ENCODE measurements around the gene DRD2. TPM values are rescaled to one million over a fixed set of nuclear protein-coding genes. Genes with fewer than 3 reads are reported as not detected.
A peak's percentile ranks its signal among the peaks of the same experiment; 100 is the strongest.

DRD2 gene
- total RNA-seq, 1 experiment from 2014 or later = 0.44 TPM

GRCh38 chr11:113477321-113477720, 2.1 kb upstream of the DRD2 start:
- H3K23me2 ChIP-seq (ENCODE audit: insufficient read length, low read depth, low read length, poor library complexity, severe bottlenecking) = peaks cover 14% of the 10 kb centered on the region
- no peaks in the 10 kb centered on the region for H3K79me2 ChIP-seq (ENCODE audit: insufficient read depth, low read length)
- no peak overlapping the region for H3K4me2 ChIP-seq (ENCODE audit: insufficient read depth, insufficient read length, low read length)
- peak; percentile 56 for TF ChIP-seq CTCF (conservative IDR thresholded peaks at IDR 0.05)
- no peak overlapping the region for H2BK5ac ChIP-seq (ENCODE audit: insufficient read length, low read length)
- H4K91ac ChIP-seq (ENCODE audit: insufficient read length, low read depth, low read length) = no peak overlapping the region
- Mint-ChIP-seq H3K27me3 (ENCODE audit: low read depth) (peaks cover 83% of the 10 kb centered on the region), H3K9me3 (no peaks in the 10 kb centered on the region), H3K4me3 (no peak overlapping the region), H3K36me3 (ENCODE audit: insufficient read depth in 1 of 3, low read depth in 3 of 3) (no peaks in the 10 kb centered on the region), H3K27ac (no peak overlapping the region), H3K4me1 (peaks cover 20 to 33% of the 10 kb centered on the region in 2 experiments)
- no peak overlapping the region for H3K9ac ChIP-seq (ENCODE audit: extremely low read depth, insufficient read length, low read length)
- peaks cover 10% of the 10 kb centered on the region; the same call in 1 of the 2 replicates for H3K27me3 ChIP-seq (ENCODE audit: insufficient read depth, low read length)
- peaks cover 2% of the 10 kb centered on the region for H4K20me1 ChIP-seq (ENCODE audit: control insufficient read depth, insufficient read depth, insufficient read length)
- no CpG with 5 or more reads among the region's 8 CpGs for WGBS (ENCODE audit: extremely low coverage, insufficient read length, low lambda C conversion rate)
- no peak overlapping the region for H2AFZ ChIP-seq (ENCODE audit: low read length)
- H3K23ac ChIP-seq (ENCODE audit: insufficient read length, low read depth, low read length) = no peak overlapping the region
- no peak overlapping the region for H2BK15ac ChIP-seq (ENCODE audit: low read depth, low read length)
- no peak overlapping the region for H3K4ac ChIP-seq (ENCODE audit: low read depth, low read length)
- no peak overlapping the region for H4K5ac ChIP-seq (ENCODE audit: insufficient read length, low read depth, low read length)
- no peak overlapping the region for H3K18ac ChIP-seq (ENCODE audit: insufficient read length, low read depth, low read length)
- no peak overlapping the region for H2AK5ac ChIP-seq (ENCODE audit: insufficient read length, low read length)
- H2BK20ac ChIP-seq (ENCODE audit: low read depth, low read length, poor library complexity, severe bottlenecking) = no peak overlapping the region
- no peak overlapping the region for H2BK12ac ChIP-seq (ENCODE audit: insufficient read length, low read depth, low read length)
- H3K27ac ChIP-seq (ENCODE audit: insufficient read length, low read depth, low read length) = no peak overlapping the region
- H3K9me3 ChIP-seq (ENCODE audit: control insufficient read depth, low read depth, low read length) = no peaks in the 10 kb centered on the region
- peak; percentile 63 for DNase-seq
- no peak overlapping the region for H3T11ph ChIP-seq (ENCODE audit: low read length)
- no peak overlapping the region for H4K8ac ChIP-seq (replicated peaks; ENCODE audit: insufficient read length, low read depth, low read length)
- H2BK120ac ChIP-seq (ENCODE audit: low read depth, low read length, poor library complexity, severe bottlenecking) = no peak overlapping the region
- H3K14ac ChIP-seq (ENCODE audit: insufficient read depth, low read length) = no peak overlapping the region
- H3K4me1 ChIP-seq (ENCODE audit: insufficient read depth, low read length) = no peaks in the 10 kb centered on the region; the same call in none of the 2 replicates
- H3K79me1 ChIP-seq (ENCODE audit: insufficient read depth, low read depth, low read length, poor library complexity, severe bottlenecking) = no peaks in the 10 kb centered on the region
- H3K56ac ChIP-seq (ENCODE audit: insufficient read length, low read depth, low read length) = no peak overlapping the region

All from H9 (cell line).